ENCODE measurements around the gene RNF34.

Gene RNF34

GRCh38 chr12:121439715-121440114 lies 39.8 kb downstream of the RNF34 start:
- no peak for DNase-seq (ENCODE audit: low read depth)

DNA sequence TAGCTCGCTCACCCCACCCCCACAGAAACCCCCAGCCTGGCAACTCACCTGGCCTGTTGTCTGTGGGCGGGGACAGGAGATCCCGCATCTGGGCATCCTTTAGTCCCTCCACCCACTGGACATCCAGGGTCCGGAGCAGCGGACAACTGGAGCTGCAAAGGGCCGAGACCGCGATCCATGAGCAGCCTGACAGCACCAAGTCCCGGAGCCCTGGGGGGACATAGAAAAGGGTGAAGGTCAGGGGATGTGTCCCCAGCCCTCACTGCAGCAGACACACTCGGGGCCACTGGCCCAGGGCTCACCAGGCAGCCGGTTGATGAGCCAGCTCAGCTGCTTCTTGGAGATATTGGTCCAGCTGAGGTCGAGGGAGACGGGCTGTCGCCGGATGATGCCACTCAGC lies 40.9 kb downstream of the RNF34 start:
- DNase-seq (ENCODE audit: low read depth) = no peak

- no peak for DNase-seq (ENCODE audit: low read depth)
Measured at GRCh38 chr12:121441555-121441954, 41.6 kb downstream of the RNF34 start.

GRCh38 chr12:121442028-121442948 lies 42.4 kb downstream of the RNF34 start:
- no peak for DNase-seq (ENCODE audit: low read depth)

- DNase-seq (ENCODE audit: low read depth) = peak; percentile 45
Measured at GRCh38 chr12:121443193-121443870, 43.4 kb downstream of the RNF34 start.

GRCh38 chr12:121443911-121444841 lies 44.3 kb downstream of the RNF34 start:
- DNase-seq (ENCODE audit: low read depth) = no peak

GRCh38 chr12:121444842-121445202 lies 44.9 kb downstream of the RNF34 start:
- DNase-seq (ENCODE audit: low read depth) = no peak

DNA sequence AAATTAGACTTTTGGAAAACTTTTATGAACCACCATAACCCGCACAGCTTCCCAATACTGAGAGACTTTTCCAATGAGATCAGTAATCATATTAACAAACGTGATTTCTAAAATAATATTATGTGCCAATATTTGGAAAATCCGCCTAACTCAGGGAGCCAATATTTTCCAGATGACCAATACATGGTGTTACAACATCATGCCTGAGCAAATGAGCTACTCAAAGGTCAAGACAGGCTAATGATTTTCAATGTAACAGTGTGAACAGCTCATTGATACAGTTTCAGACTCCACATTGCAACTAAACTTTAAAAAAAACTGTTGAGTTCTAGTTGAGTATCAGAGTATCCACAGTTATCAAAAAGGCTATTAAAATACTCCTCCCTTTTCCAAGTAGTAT lies 46.8 kb downstream of the RNF34 start:
- DNase-seq (ENCODE audit: low read depth) = no peak

GRCh38 chr12:121448771-121449315 lies 48.9 kb downstream of the RNF34 start:
- DNase-seq (ENCODE audit: low read depth) = no peak

- no peak for DNase-seq (ENCODE audit: low read depth)
Measured at GRCh38 chr12:121451961-121452339, 52.0 kb downstream of the RNF34 start.

- no peak for DNase-seq (ENCODE audit: low read depth)
Measured at GRCh38 chr12:121452340-121452984, 52.5 kb downstream of the RNF34 start.

- no peak for DNase-seq (ENCODE audit: low read depth)
Measured at GRCh38 chr12:121452985-121453360, 53.1 kb downstream of the RNF34 start.

GRCh38 chr12:121453629-121454028 lies 53.7 kb downstream of the RNF34 start:
- no peak for DNase-seq (ENCODE audit: low read depth)

DNA sequence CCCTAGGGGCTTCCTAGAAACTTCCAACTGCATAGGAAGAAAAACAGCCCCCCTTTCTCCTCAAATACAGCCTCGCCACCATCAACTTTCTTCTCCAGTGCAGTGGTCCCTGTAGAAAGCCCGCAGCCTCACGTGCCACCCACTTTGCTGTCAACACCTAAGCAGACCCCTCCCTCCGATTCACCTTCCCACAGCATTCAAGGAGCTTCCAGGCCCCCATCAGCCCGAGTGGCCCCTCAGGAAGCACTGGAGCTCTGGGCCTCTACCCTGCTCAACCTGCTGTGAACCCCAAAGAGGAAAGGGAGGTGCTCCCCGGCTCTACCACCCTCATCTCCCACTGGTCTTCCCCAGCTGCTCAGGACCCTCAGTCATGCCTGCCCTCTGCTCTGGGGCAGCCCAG lies 55.0 kb downstream of the RNF34 start:
- DNase-seq (ENCODE audit: low read depth) = no peak

GRCh38 chr12:121455766-121456420 lies 56.0 kb downstream of the RNF34 start:
- DNase-seq (ENCODE audit: low read depth) = no peak

DNA sequence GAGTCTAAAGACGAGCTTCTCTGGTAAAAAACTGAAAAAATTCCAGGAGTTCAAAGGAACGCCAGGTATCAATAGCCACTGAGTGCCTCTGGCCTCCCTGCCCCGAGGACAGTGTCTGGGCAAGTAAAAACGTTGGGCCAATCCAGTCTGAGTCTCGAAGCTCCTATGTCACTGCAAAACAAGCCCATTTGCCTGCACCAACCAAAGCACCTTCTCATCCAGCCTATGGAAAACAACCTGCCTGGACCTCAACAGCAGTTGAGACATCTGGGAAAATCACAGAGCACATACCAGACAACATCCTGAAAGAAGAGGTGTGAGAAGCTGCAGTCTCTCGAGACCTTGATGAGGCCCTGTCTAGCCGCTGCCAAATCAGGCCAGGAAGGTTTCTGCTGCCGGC lies 56.6 kb downstream of the RNF34 start:
- DNase-seq (ENCODE audit: low read depth) = no peak

DNA sequence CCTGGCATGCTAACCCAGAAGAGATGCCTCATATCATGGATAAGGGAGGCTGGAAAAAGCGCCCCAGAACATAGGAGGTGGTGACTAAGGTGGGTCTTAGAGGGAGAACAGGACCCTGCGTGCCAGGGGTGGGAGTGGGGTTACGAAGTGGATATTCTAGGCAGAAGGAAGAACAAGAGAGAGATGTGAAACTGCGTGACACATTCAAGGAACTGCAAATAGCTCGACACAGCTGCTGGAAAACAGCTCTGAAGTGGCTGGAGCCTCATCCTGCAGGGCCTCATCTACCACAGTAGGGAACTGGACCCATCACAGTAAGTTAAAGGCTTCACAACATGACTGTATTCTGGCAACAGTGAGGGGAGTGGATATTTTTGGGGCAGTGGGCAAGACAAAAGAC lies 61.1 kb downstream of the RNF34 start:
- no peak for DNase-seq (ENCODE audit: low read depth)

GRCh38 chr12:121464331-121464730 lies 64.4 kb downstream of the RNF34 start:
- no peak for DNase-seq (ENCODE audit: low read depth)

- peak; percentile 4 for DNase-seq (ENCODE audit: low read depth)
Measured at GRCh38 chr12:121465921-121466793, 66.2 kb downstream of the RNF34 start.

All from stimulated activated CD8-positive, alpha-beta memory T cell treated with anti-CD3 and anti-CD28 coated beads, Interleukin-12 subunit alpha, Interleukin-12 subunit beta, amount 100 ng/mL, for 1 hour (primary cell).